ENCODE results near the gene SH3RF3.
A peak's percentile ranks its signal among the peaks of the same experiment; 100 is the strongest.

SH3RF3 gene

GRCh38 chr2:109199790-109200189 lies 70.8 kb downstream of the SH3RF3 start:
- DNase-seq (ENCODE audit: low read depth in 2 of 3, low spot score in 1 of 3), result no peak

- DNase-seq (ENCODE audit: low read depth in 2 of 3, low spot score in 1 of 3), result no peak
Observed at GRCh38 chr2:109200616-109201464, 71.8 kb downstream of the SH3RF3 start.

GRCh38 chr2:109201465-109202327 lies 72.7 kb downstream of the SH3RF3 start:
- DNase-seq (ENCODE audit: low read depth in 2 of 3, low spot score in 1 of 3), result no peak

GRCh38 chr2:109202486-109202885 lies 73.5 kb downstream of the SH3RF3 start:
- DNase-seq (ENCODE audit: low read depth in 2 of 3, low spot score in 1 of 3), result no peak

- no peak for DNase-seq (ENCODE audit: low read depth in 2 of 3, low spot score in 1 of 3)
Observed at GRCh38 chr2:109203246-109204011, 74.4 kb downstream of the SH3RF3 start.

GRCh38 chr2:109204412-109204811 lies 75.4 kb downstream of the SH3RF3 start:
- no peak for DNase-seq (ENCODE audit: low read depth in 2 of 3, low spot score in 1 of 3)

- no peak for DNase-seq (ENCODE audit: low read depth in 2 of 3, low spot score in 1 of 3)
Observed at GRCh38 chr2:109205447-109205846, 76.4 kb downstream of the SH3RF3 start.

- DNase-seq (ENCODE audit: low read depth in 2 of 3, low spot score in 1 of 3), result no peak
Observed at GRCh38 chr2:109206569-109207146, 77.7 kb downstream of the SH3RF3 start.

GRCh38 chr2:109207176-109207575 lies 78.2 kb downstream of the SH3RF3 start:
- no peak for DNase-seq (ENCODE audit: low read depth in 2 of 3, low spot score in 1 of 3)

GRCh38 chr2:109208071-109208950 lies 79.3 kb downstream of the SH3RF3 start:
- no peak for DNase-seq (ENCODE audit: low read depth in 2 of 3, low spot score in 1 of 3)

- no peak for DNase-seq (ENCODE audit: low read depth in 2 of 3, low spot score in 1 of 3)
Observed at GRCh38 chr2:109208951-109209335, 79.9 kb downstream of the SH3RF3 start.

GRCh38 chr2:109209412-109209811 lies 80.4 kb downstream of the SH3RF3 start:
- no peak for DNase-seq (ENCODE audit: low read depth in 2 of 3, low spot score in 1 of 3)

- DNase-seq (ENCODE audit: low read depth in 2 of 3, low spot score in 1 of 3), result no peak
Observed at GRCh38 chr2:109209941-109210340, 80.9 kb downstream of the SH3RF3 start.

- DNase-seq (ENCODE audit: low read depth in 2 of 3, low spot score in 1 of 3), result no peak
Observed at GRCh38 chr2:109210431-109211200, 81.6 kb downstream of the SH3RF3 start.

- no peak for DNase-seq (ENCODE audit: low read depth in 2 of 3, low spot score in 1 of 3)
Observed at GRCh38 chr2:109211315-109211714, 82.3 kb downstream of the SH3RF3 start.

- DNase-seq (ENCODE audit: low read depth in 2 of 3, low spot score in 1 of 3), result no peak
Observed at GRCh38 chr2:109212836-109213563, 84.0 kb downstream of the SH3RF3 start.

- DNase-seq (ENCODE audit: low read depth in 2 of 3, low spot score in 1 of 3), result peak; percentile 32 to 62 (median 40)
Observed at GRCh38 chr2:109213646-109214433, 84.8 kb downstream of the SH3RF3 start.
